Activated B cell treated with CpG ODN at 0.5 μM for 24 hours (primary cell): ENCODE results near the gene MAP1LC3A. TPM values are rescaled to one million over a fixed set of nuclear protein-coding genes. Genes with fewer than 3 reads are reported as not detected.

Source experiments
- ATAC-seq: fragments of 200-7000 bp; cut with Tn5 transposase; one replicate; pipeline ENCODE4 v1.10.0; 2021; ENCODE audit warnings: low read depth, mild to moderate bottlenecking, moderate library complexity
- CTCF ChIA-PET: fragments of 350-600 bp; sonication (Branson Sonifier 250); formaldehyde crosslinking; loops from one replicate; lab custom pipeline; 2021; ENCODE audit warnings: antibody characterized with exemption; lab: Charles Lee
- POLR2A ChIA-PET: fragments of 350-600 bp; sonication (Branson Sonifier 250); formaldehyde crosslinking; loops from one replicate; lab custom pipeline; 2021; ENCODE audit warnings: antibody characterized with exemption; lab: Charles Lee
- DNase-seq: peaks from one replicate; pipeline ENCODE4 v3.0.0; 2022
- H3K27ac Mint-ChIP-seq: one replicate; pipeline ENCODE4 v1.8.0; 2020; ENCODE audit warnings: mixed read lengths
- H3K27me3 Mint-ChIP-seq: one replicate; pipeline ENCODE4 v1.8.0; 2021; ENCODE audit warnings: mixed read lengths
- H3K36me3 Mint-ChIP-seq: one replicate; pipeline ENCODE4 v1.8.0; 2021; ENCODE audit warnings: low read depth, mixed read lengths
- H3K4me1 Mint-ChIP-seq: one replicate; pipeline ENCODE4 v1.8.0; 2021; ENCODE audit warnings: mixed read lengths
- H3K4me3 Mint-ChIP-seq: one replicate; pipeline ENCODE4 v1.8.0; 2020; ENCODE audit warnings: mild to moderate bottlenecking, mixed read lengths
- H3K9me3 Mint-ChIP-seq: one replicate; pipeline ENCODE4 v1.8.0; 2020; ENCODE audit warnings: mixed read lengths
- CTCF ChIP-seq: fragments of 200-600 bp; IDR thresholded peaks from one replicate; pipeline ENCODE4 v1.8.0; 2022; ENCODE audit warnings: antibody characterized with exemption, mild to moderate bottlenecking
- intact Hi-C: fragments of 100-400 bp; cut with micrococcal nuclease; formaldehyde crosslinking; loops from one replicate; pipeline ENCODE4 v1.15.1; 2024
- total RNA-seq: library from RNA; stranded (reverse); gene quantifications from 2 replicates; pipeline ENCODE4 v1.2.3, GENCODE V29; 2022

The MAP1LC3A gene
- total RNA-seq, 1 donor from 2014 or later, result 1.6 TPM

GRCh38 chr20:34532756-34533155, 25.8 kb upstream of the MAP1LC3A start:
- no peak overlapping the region for H3K27ac Mint-ChIP-seq
- no peak for ATAC-seq

DNA sequence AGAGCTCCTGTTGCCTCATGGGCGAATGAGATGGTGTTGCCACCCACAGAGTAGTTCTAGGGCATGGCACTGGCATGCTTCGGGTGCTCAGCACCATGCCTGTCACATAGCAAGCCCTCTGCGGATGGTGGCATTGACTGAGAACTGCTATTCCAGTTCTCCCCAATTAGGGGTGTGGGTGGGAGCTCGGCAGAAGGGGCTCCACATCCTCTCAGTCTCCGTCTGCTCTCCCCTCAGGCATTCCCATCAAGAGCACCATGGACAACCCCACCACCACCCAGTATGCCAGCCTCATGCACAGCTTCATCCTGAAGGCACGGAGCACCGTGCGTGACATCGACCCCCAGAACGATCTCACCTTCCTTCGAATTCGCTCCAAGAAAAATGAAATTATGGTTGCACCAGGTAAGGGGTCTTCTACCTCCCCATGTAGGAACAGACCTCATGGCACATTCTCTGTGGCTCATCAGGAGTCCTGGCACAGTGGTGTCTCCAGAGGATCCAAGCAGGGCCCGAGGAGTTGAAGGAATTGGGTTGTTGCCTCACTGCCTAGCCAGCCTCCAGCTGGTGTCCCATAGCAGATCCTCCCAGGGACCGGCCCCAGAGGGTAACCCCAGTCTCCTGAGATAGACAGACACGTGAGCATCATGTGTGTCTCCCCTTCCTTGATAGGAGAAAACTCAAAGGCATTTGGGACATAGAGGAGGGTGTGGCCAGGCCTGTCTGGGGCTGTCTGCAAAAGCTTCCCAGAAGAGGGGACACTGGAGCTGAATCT, 23.9 kb upstream of the MAP1LC3A start:
- DNase-seq (no peak), ATAC-seq (no peak)
- POLR2A ChIA-PET, result no interaction called here
- intact Hi-C loops, result loop anchor here (5.0 kb wide), 1 partner anchor 222 kb away; no protein-coding TSS in a partner anchor
- CTCF ChIA-PET, result no interaction called here
- no peak for TF ChIP-seq CTCF
- Mint-ChIP-seq H3K9me3 (no peaks in the 10 kb centered on the region), H3K4me1 (no peaks in the 10 kb centered on the region), H3K27me3 (no peaks in the 10 kb centered on the region), H3K36me3 (peaks cover 66% of the 10 kb centered on the region), H3K27ac (no peak overlapping the region), H3K4me3 (no peak overlapping the region)

More at GRCh38 chr20:34532756-34533155, 25.8 kb upstream of the MAP1LC3A start:
- Mint-ChIP-seq H3K4me3 (no peak overlapping the region), H3K4me1 (no peaks in the 10 kb centered on the region), H3K27me3 (no peaks in the 10 kb centered on the region), H3K36me3 (peaks cover 75% of the 10 kb centered on the region), H3K9me3 (no peaks in the 10 kb centered on the region)
- no peak for DNase-seq
- CTCF ChIA-PET, result no interaction called here
- no peak for TF ChIP-seq CTCF
- intact Hi-C loops, result no loop called here
- POLR2A ChIA-PET, result no interaction called here

- Mint-ChIP-seq H3K4me1 (no peaks in the 10 kb centered on the region), H3K9me3 (no peaks in the 10 kb centered on the region), H3K4me3 (no peak overlapping the region), H3K27me3 (no peaks in the 10 kb centered on the region), H3K36me3 (peaks cover 68% of the 10 kb centered on the region), H3K27ac (no peak overlapping the region)
- no peak for TF ChIP-seq CTCF
- CTCF ChIA-PET, result no interaction called here
- ATAC-seq (no peak), DNase-seq (no peak)
- intact Hi-C loops, result loop anchor here (5.0 kb wide), 1 partner anchor 223 kb away; no protein-coding TSS in a partner anchor
- POLR2A ChIA-PET, result no interaction called here
Measured at GRCh38 chr20:34535301-34535840, 23.1 kb upstream of the MAP1LC3A start.

DNA sequence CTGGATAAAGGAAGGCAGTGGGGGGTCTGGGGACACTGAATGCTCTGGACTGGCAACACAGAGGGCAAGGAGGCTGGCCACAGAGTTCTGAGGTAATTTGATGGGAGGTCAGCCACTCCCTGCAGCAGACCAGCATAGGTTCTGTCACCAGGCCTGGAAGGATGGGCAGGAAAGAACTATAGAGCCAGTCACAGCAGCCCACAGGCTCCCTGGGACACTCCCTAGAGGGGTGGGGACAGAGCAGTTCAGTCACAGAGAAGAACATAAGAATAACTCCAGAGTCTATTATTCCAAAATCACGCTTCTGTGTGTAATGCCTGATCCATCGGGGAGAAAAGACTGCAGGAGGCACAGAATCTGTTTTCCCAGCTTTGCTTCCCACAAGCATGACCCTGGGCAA, 22.7 kb upstream of the MAP1LC3A start:
- ATAC-seq (no peak), DNase-seq (no peak)
- H3K4me3 Mint-ChIP-seq, result no peak overlapping the region
- TF ChIP-seq CTCF, result no peak
- ChIA-PET POLR2A (interaction anchor here (0.6 kb wide), 1 partner anchor 1039 kb away, joined by 4 read pairs; no protein-coding TSS in a partner anchor), CTCF (interaction anchor here (3.3 kb wide), 1 partner anchor 173 kb away, joined by 21 read pairs; no protein-coding TSS in a partner anchor)
- no peak overlapping the region for H3K27ac Mint-ChIP-seq
- peaks cover 69% of the 10 kb centered on the region for H3K36me3 Mint-ChIP-seq
- intact Hi-C loops, result loop anchor here (5.0 kb wide), 1 partner anchor 224 kb away; no protein-coding TSS in a partner anchor
- H3K27me3 Mint-ChIP-seq, result no peaks in the 10 kb centered on the region
- no peaks in the 10 kb centered on the region for H3K9me3 Mint-ChIP-seq
- H3K4me1 Mint-ChIP-seq, result no peaks in the 10 kb centered on the region
